Measurements from ENCODE around the gene TUBGCP2. TPM values are rescaled to one million over a fixed set of nuclear protein-coding genes. Genes with fewer than 3 reads are reported as not detected.
A peak's percentile ranks its signal among the peaks of the same experiment; 100 is the strongest.

TUBGCP2 gene
- total and polyA plus RNA-seq, 2 donors: 27.8 to 35.6 TPM

DNA sequence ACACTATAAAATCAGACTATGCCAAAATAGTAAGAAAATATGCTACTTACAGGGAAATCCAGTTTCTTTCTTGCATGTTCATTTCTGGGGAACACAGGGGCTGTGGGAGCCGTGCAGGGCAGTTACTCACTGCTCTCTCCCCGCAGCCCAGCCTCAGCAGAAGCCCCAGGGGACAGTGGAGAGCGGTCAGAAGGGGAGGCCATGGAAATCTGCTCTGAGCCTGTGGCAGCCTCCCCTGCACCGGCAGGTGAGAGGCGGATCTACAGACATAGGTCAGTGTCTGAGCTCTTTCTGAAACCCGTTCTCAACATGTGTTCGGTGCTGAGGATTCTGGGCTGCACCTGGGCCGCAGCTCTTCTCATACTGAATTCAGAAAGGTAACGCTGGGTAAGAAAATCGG, 2.9 kb upstream of the TUBGCP2 start:
- Histone ChIP-seq H3K4me3 (ENCODE audit: low read depth, low read length) (no peak overlapping the region), H3K27ac (ENCODE audit: low read depth) (no peak overlapping the region), H3K4me1 (ENCODE audit: insufficient read depth) (no peaks in the 10 kb centered on the region), H3K36me3 (ENCODE audit: insufficient read depth) (no peaks in the 10 kb centered on the region)
- WGBS: 85% methylated on average over 10 of the region's 10 CpGs
- no peak for DNase-seq (ENCODE audit: extremely low spot score)

DNA sequence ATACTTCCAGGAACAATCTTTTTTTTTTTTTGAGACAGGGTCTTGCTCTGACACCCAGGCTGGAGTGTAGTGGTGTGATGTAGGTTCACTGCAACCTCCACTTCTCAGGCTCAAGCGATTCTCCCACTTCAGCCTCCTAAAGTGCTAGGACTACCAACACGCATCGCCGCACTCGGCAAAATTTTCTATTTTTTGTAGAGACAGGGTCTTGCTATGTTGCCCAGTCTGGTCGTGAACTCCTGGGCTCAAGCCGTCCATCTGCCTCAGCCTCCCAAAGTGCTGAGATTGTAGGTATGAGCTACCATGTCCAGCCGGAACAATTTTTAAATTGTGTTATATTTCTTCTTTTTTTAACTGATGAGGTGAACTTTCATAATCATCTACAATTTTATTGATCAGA, 2.1 kb upstream of the TUBGCP2 start:
- no peak for DNase-seq (ENCODE audit: extremely low spot score)
- no peaks in the 10 kb centered on the region for H3K36me3 ChIP-seq (ENCODE audit: insufficient read depth)
- WGBS: 96% methylated on average over 8 of the region's 8 CpGs

DNA sequence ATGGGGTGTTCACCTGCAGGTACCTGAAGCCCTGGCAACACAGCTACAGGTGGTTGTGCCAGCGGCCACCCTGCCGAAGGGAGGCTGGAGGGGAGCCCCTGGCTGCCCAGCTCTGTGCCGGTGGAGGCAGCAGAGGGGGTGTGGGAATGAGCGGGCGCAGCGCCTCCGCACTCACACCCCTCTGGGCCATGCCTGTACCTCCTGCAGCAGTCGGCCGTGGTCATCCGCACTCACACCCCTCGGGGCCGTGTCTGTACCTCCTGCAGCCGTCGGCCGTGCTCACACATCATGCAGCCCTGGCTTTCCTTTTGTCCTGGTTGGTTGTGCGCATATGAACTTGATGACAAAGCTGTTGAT, 1.7 kb upstream of the TUBGCP2 start:
- Histone ChIP-seq H3K36me3 (ENCODE audit: insufficient read depth) (no peaks in the 10 kb centered on the region), H3K4me1 (ENCODE audit: insufficient read depth) (no peaks in the 10 kb centered on the region), H3K27ac (ENCODE audit: low read depth) (no peak overlapping the region), H3K4me3 (ENCODE audit: low read depth, low read length) (no peak overlapping the region)
- 94% methylated on average over 16 of the region's 16 CpGs for WGBS
- DNase-seq (ENCODE audit: extremely low spot score): no peak

More for the DNA sequence above, 2.1 kb upstream of the TUBGCP2 start:
- Histone ChIP-seq H3K27ac (ENCODE audit: low read depth) (no peak overlapping the region), H3K4me1 (ENCODE audit: insufficient read depth) (no peaks in the 10 kb centered on the region), H3K4me3 (ENCODE audit: low read depth, low read length) (no peak overlapping the region)

DNA sequence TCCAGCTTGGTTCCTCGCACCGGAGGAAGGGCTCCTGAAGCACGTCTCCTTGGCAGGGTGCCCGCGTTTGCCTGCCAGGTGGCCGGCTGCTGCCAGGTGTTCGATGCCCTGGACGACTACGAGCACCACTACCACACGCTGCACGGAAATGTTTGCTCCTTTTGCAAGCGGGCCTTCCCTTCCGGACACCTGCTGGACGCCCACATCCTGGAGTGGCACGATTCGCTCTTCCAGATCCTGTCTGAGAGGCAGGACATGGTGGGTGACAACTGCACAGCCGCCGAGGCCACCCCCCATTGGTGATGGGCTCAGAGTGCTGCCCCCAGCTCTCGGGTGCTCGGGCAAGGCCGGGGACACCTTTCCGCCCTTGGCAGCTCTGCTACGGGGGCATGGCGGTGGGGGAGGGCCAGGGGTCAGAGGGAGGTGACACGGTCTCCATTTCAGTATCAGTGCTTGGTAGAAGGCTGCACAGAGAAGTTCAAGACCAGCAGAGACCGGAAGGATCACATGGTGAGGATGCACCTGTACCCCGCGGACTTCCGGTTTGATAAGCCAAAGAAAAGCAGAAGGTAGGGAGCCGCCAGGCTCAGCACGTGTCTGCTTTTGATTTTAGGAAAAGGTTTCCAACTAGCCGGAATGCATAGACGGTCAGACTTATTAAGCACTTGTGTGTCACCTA, 1.2 kb upstream of the TUBGCP2 start:
- H3K36me3 ChIP-seq (ENCODE audit: insufficient read depth): no peaks in the 10 kb centered on the region
- no peak overlapping the region for H3K27ac ChIP-seq (ENCODE audit: low read depth)
- H3K4me1 ChIP-seq (ENCODE audit: insufficient read depth): no peaks in the 10 kb centered on the region
- no peak for DNase-seq (ENCODE audit: extremely low spot score)
- WGBS: 92% methylated on average over 33 of the region's 33 CpGs
- no peak overlapping the region for H3K4me3 ChIP-seq (ENCODE audit: low read depth, low read length)

DNA sequence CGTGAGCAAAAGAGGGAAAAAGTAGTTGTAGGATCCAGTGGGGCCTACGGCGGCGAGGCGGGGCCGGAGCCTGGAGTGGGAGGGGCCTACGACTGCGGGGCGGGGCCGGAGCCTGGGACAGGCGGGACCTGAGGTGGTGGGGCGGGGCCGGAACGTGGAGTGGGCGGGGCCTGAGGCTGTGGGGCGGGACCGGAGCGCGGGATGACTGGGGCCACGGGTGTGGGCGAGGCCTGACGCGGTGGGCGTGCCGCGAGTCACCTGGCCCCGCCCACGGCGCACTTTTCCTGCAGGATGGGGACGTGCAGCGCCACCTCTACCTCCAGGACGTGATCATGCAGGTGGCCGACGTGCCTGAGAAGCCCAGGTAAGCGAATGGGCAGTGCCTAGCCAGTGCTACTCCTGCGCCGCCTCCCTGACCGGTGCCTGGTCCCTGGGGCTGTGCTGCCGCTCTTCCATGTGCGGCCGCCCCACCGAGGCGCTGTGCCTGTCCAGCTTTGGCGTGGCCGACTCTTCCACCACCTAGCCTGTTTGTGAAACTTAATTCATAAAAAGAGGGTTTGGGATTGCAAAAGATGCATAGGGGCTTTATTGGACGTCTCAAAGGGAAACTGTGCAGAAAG, 538 bp upstream of the TUBGCP2 start:
- DNase-seq (ENCODE audit: extremely low spot score): peak; percentile 59
- no peaks in the 10 kb centered on the region for H3K36me3 ChIP-seq (ENCODE audit: insufficient read depth)
- H3K4me3 ChIP-seq (ENCODE audit: low read depth, low read length): peak overlapping the region; percentile 81
- 26% methylated on average over 46 of the region's 46 CpGs for WGBS
- no peaks in the 10 kb centered on the region for H3K4me1 ChIP-seq (ENCODE audit: insufficient read depth)
- H3K27ac ChIP-seq (ENCODE audit: low read depth): peak overlapping the region; percentile 96

DNA sequence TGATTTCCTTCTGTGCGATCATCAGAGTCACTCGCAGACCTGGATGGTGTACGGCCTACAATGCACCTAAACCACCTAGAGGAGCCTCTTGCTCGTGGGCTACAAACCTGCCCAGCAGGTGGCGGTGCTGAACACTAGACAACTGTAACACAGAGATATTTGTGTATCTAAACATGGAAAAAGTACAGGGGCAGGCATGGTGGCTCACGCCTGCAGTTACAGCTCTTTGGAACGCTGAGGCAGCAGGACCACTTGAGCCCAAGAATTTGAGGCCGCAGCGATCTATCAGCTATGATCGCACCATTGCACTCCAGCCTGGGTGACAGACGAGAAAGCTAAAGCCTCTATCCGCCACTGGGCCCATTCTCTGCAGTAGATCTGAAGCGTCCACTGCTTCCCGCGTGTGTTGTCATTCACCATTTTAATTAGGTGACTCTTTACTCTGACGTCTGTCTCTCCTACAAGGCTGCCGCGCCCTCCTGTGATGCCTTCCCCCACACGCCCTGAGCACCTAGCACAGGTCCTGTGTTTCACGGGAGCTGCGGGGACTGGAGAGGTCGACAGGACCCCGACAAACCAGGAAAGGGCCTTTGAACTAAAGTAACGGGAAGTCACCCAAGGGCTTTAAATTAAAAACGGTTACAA, 774 bp downstream of the TUBGCP2 start:
- peak; percentile 41 for DNase-seq (ENCODE audit: extremely low spot score)
- 7% methylated on average over 25 of the region's 25 CpGs for WGBS
- Histone ChIP-seq H3K4me3 (ENCODE audit: low read depth, low read length) (peak overlapping the region; percentile 81), H3K36me3 (ENCODE audit: insufficient read depth) (no peaks in the 10 kb centered on the region), H3K4me1 (ENCODE audit: insufficient read depth) (no peaks in the 10 kb centered on the region), H3K27ac (ENCODE audit: low read depth) (peak overlapping the region; percentile 96)

DNA sequence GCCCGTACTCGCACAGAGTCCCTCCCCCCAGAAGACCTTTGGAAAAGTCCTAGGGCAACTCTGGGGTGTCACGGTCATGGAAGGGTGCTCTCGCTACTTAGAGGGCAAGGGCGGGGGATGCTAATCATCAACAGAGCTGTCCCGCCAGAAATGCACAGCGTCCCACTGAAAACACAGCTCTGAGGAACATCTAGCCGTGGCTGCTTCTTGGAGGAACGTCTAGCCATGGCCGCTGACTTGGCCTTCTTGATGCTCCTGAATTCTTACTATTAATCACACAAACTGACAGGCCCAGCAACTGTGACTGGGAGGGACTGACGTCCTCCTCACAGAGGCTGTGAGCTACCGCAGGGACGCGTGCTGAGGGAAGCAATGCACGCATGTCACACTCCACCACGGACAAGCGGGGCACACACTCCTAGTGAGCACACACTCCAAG, 1.7 kb downstream of the TUBGCP2 start:
- WGBS: 88% methylated on average over 17 of the region's 17 CpGs
- H3K36me3 ChIP-seq (ENCODE audit: insufficient read depth): no peaks in the 10 kb centered on the region
- H3K4me1 ChIP-seq (ENCODE audit: insufficient read depth): no peaks in the 10 kb centered on the region
- no peak for DNase-seq (ENCODE audit: extremely low spot score)
- no peak overlapping the region for H3K27ac ChIP-seq (ENCODE audit: low read depth)
- no peak overlapping the region for H3K4me3 ChIP-seq (ENCODE audit: low read depth, low read length)

DNA sequence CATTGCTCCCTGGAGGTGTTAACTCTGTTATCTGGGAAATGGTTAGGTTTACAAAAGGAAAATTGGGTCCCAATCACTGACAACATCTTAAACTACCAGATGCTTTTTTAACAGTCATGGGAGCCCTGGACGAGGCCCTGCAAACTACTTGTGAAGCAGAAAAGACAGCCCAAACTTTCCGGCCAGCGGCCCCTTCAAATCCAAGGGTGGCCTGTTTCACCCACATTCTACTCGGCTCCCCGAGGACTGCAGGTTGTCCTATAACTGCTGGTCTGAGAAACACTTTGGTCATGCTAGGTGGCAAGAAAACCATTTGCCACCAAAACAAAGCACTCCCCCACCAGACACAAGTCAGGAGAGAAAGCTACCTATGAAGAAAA, 2.6 kb downstream of the TUBGCP2 start:
- Histone ChIP-seq H3K36me3 (ENCODE audit: insufficient read depth) (no peaks in the 10 kb centered on the region), H3K4me1 (ENCODE audit: insufficient read depth) (no peaks in the 10 kb centered on the region), H3K27ac (ENCODE audit: low read depth) (no peak overlapping the region), H3K4me3 (ENCODE audit: low read depth, low read length) (no peak overlapping the region)
- WGBS: 85% methylated on average over 5 of the region's 5 CpGs
- DNase-seq (ENCODE audit: extremely low spot score): no peak

DNA sequence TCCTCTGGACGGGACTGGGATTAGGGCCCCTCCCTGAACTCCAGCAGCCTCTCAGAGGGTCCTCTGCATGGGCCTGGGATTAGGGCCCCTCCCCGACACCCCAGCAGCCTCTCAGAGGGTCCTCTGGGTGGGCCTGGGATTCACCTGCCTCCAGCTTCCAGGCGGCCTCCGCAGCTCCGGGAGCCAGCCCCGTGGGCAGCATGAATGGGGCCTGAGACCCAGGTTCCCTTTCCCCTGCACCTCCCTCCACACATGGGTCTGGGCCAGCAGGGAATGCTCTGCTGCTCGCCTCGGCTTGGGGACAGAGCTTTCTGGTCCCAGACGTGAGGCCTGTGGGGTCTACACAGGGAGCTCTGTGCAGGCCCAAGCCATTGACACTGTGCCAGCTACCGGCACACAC, 5.5 kb downstream of the TUBGCP2 start:
- no peak for DNase-seq (ENCODE audit: extremely low spot score)
- 83% methylated on average over 10 of the region's 10 CpGs for WGBS
- Histone ChIP-seq H3K36me3 (ENCODE audit: insufficient read depth) (peaks cover 11% of the 10 kb centered on the region), H3K4me3 (ENCODE audit: low read depth, low read length) (no peak overlapping the region), H3K4me1 (ENCODE audit: insufficient read depth) (no peaks in the 10 kb centered on the region), H3K27ac (ENCODE audit: low read depth) (no peak overlapping the region)

DNA sequence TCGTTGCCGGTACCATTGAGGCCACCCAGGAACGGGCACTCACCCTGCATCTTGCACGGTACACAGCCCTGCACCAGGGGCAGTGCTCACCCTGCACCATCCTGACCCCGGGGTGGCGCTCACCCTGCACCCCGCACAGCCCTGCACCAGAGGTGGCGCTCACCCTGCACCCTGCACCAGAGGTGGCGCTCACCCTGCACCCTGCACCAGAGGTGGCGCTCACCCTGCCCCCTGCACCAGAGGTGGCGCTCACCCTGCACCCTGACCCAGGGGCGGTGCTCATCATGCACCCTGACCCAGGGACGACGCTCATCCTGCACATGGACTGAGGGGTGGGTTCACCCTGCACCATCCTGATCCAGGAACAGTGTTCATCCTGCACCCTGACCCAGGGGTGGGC, 6.4 kb downstream of the TUBGCP2 start:
- Histone ChIP-seq H3K27ac (ENCODE audit: low read depth) (no peak overlapping the region), H3K36me3 (ENCODE audit: insufficient read depth) (peaks cover 14% of the 10 kb centered on the region), H3K4me1 (ENCODE audit: insufficient read depth) (no peaks in the 10 kb centered on the region), H3K4me3 (ENCODE audit: low read depth, low read length) (no peak overlapping the region)
- DNase-seq (ENCODE audit: extremely low spot score): no peak
- WGBS: 96% methylated on average over 14 of the region's 14 CpGs

DNA sequence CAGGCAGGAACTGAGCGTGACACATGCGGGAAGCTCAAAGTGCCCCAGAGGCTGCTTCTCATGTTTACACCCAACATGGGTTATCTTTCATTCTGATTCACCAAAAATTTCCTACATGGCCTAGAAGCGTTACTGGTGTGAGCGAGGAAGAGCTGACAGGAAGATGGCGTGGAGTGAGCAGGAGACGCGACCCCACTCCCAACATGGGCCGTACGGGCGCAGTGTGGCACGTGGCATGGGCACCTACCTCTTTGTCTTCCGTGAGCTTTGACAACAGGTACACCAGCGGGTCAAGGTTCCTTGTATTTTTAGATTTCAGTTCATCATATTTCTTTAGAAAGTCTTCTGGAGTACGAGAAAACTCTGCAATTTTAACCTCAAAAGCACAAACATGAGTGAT, 8.9 kb downstream of the TUBGCP2 start:
- H3K27ac ChIP-seq (ENCODE audit: low read depth): no peak overlapping the region
- no peaks in the 10 kb centered on the region for H3K4me1 ChIP-seq (ENCODE audit: insufficient read depth)
- no peak overlapping the region for H3K4me3 ChIP-seq (ENCODE audit: low read depth, low read length)
- H3K36me3 ChIP-seq (ENCODE audit: insufficient read depth): peaks cover 16% of the 10 kb centered on the region
- DNase-seq (ENCODE audit: extremely low spot score): no peak
- WGBS: 95% methylated on average over 14 of the region's 14 CpGs

DNA sequence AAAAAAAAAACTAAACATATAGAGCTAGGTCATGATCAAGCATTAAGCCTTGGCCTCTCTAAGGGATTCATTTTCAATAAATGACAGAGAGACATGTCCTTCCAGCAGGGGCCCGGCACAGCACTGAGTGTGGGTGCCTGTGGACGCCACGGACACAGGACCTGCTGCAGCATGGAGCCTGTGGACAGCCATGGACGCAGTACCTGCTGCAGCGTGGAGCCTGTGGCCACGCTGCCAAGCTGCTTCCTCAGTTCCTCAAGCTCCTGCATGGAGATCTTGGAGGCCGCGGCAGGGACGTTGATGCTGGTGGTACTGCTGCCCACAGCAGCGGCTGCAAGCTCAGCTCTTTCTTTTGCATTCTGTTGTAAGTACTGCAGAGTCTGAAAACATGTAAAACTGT, 9.4 kb downstream of the TUBGCP2 start:
- peaks cover 18% of the 10 kb centered on the region for H3K36me3 ChIP-seq (ENCODE audit: insufficient read depth)
- H3K4me1 ChIP-seq (ENCODE audit: insufficient read depth): no peaks in the 10 kb centered on the region
- H3K27ac ChIP-seq (ENCODE audit: low read depth): no peak overlapping the region
- 90% methylated on average over 10 of the region's 10 CpGs for WGBS
- DNase-seq (ENCODE audit: extremely low spot score): no peak
- H3K4me3 ChIP-seq (ENCODE audit: low read depth, low read length): no peak overlapping the region

DNA sequence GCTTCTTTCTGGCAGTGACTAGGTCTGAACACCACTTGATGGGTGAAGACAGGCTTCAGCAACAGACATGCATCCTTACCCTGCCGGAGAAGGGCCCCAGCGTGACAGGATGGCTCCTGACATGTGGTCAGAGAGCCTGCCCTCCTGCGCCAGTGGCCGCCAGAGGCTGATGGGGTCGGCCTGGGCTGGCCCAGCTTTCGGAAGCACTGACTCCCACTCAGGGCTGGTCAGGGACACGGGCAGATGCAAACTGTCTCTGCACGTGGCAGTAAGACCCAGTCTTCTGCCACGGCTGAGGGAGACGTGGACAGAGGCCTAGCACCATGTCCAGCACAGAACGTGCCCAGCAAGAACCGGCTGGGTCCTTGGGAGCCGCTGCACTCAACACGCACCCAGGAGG, 10.2 kb downstream of the TUBGCP2 start:
- Histone ChIP-seq H3K4me1 (ENCODE audit: insufficient read depth) (no peaks in the 10 kb centered on the region), H3K36me3 (ENCODE audit: insufficient read depth) (peaks cover 20% of the 10 kb centered on the region), H3K4me3 (ENCODE audit: low read depth, low read length) (no peak overlapping the region), H3K27ac (ENCODE audit: low read depth) (no peak overlapping the region)
- no peak for DNase-seq (ENCODE audit: extremely low spot score)
- 93% methylated on average over 14 of the region's 14 CpGs for WGBS

DNA sequence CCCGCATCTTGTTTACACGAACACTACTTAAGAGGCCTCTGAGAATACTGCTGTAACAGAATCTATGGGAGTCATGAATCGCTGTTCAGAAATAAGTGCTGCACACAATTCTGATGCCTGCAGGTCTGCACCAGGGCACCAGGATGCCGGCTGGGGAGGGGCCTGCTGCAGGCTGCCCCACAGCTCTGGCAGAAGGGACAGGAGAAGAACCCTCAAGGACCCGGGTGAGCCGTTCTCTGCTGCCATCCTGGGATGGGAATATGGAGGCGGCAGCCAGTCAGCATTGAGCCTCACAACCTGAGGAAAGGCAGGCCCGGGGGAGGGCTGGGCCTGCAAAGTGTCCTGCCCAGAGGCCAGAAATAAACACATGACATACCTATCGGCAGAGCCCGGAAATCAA, 11.2 kb downstream of the TUBGCP2 start:
- WGBS: 95% methylated on average over 10 of the region's 10 CpGs
- Histone ChIP-seq H3K27ac (ENCODE audit: low read depth) (no peak overlapping the region), H3K36me3 (ENCODE audit: insufficient read depth) (peaks cover 22% of the 10 kb centered on the region), H3K4me3 (ENCODE audit: low read depth, low read length) (no peak overlapping the region), H3K4me1 (ENCODE audit: insufficient read depth) (no peaks in the 10 kb centered on the region)
- no peak for DNase-seq (ENCODE audit: extremely low spot score)
